Measurements from ENCODE around the gene LRRC1.

GRCh38 chr6:53750052-53750650 is 44.7 kb upstream of the LRRC1 start:
- TF ChIP-seq GATA2 (IDR thresholded peaks at IDR 0.05; ENCODE audit: low read depth, low read length) = no peak
- TF ChIP-seq GATA3 (IDR thresholded peaks at IDR 0.05; ENCODE audit: low read depth, low read length) = no peak
